ENCODE data around the gene TRIM41.
A peak's percentile ranks its signal among the peaks of the same experiment; 100 is the strongest.
"Not testable (repeated sequence)": the region's sequence is repeated elsewhere in the genome, so short reads cannot be mapped to it uniquely, and the experiment has no call there.

TRIM41 gene

GRCh38 chr5:181248277-181248676 lies 25.2 kb downstream of the TRIM41 start:
- DNase-seq (ENCODE audit: low read depth), result no peak

- no peak for DNase-seq (ENCODE audit: low read depth)
Measured at GRCh38 chr5:181255276-181255675, 32.2 kb downstream of the TRIM41 start.

GRCh38 chr5:181255836-181256578 lies 32.9 kb downstream of the TRIM41 start:
- DNase-seq (ENCODE audit: low read depth), result no peak

- no peak for DNase-seq (ENCODE audit: low read depth)
Measured at GRCh38 chr5:181258576-181258975, 35.5 kb downstream of the TRIM41 start.

- no peak for DNase-seq (ENCODE audit: low read depth)
Measured at GRCh38 chr5:181259283-181259682, 36.2 kb downstream of the TRIM41 start.

- DNase-seq (ENCODE audit: low read depth), result no peak
Measured at GRCh38 chr5:181259974-181260719, 37.1 kb downstream of the TRIM41 start.

GRCh38 chr5:181260720-181261319 lies 37.7 kb downstream of the TRIM41 start, which contains the start of gene TRIM52:
TRIM52 (minus strand) TSS chr5:181261143; CDS start chr5:181260813, 330 bp downstream.
- DNase-seq (ENCODE audit: low read depth), result peak; percentile 79

- DNase-seq (ENCODE audit: low read depth), result peak; percentile 58
Measured at GRCh38 chr5:181261320-181262049, 38.4 kb downstream of the TRIM41 start.

GRCh38 chr5:181263633-181264032 lies 40.6 kb downstream of the TRIM41 start:
- DNase-seq (ENCODE audit: low read depth), result no peak

- DNase-seq (ENCODE audit: low read depth), result peak; percentile 52
Measured at GRCh38 chr5:181265092-181265671, 42.1 kb downstream of the TRIM41 start.

- not testable (repeated sequence) for DNase-seq (ENCODE audit: low read depth)
Measured at GRCh38 chr5:181267291-181267904, 44.3 kb downstream of the TRIM41 start.

GRCh38 chr5:181267907-181268306 lies 44.8 kb downstream of the TRIM41 start:
- not testable (repeated sequence) for DNase-seq (ENCODE audit: low read depth)

GRCh38 chr5:181271081-181271480 lies 48.0 kb downstream of the TRIM41 start:
- no peak for DNase-seq (ENCODE audit: low read depth)

- not testable (repeated sequence) for DNase-seq (ENCODE audit: low read depth)
Measured at GRCh38 chr5:181273433-181273744, 50.3 kb downstream of the TRIM41 start.

- DNase-seq (ENCODE audit: low read depth), result no peak
Measured at GRCh38 chr5:181280251-181280762, 57.2 kb downstream of the TRIM41 start.

GRCh38 chr5:181281077-181281983 lies 58.2 kb downstream of the TRIM41 start:
- no peak for DNase-seq (ENCODE audit: low read depth)

GRCh38 chr5:181281984-181282316 lies 58.9 kb downstream of the TRIM41 start:
- no peak for DNase-seq (ENCODE audit: low read depth)

GRCh38 chr5:181282415-181282814 lies 59.3 kb downstream of the TRIM41 start:
- not testable (repeated sequence) for DNase-seq (ENCODE audit: low read depth)

- DNase-seq (ENCODE audit: low read depth), result no peak
Measured at GRCh38 chr5:181282874-181283273, 59.8 kb downstream of the TRIM41 start.

GRCh38 chr5:181283347-181283746 lies 60.3 kb downstream of the TRIM41 start:
- DNase-seq (ENCODE audit: low read depth), result no peak
